SJCRH30 (cell line): ENCODE data around the gene CHRNA9. TPM values are rescaled to one million over a fixed set of nuclear protein-coding genes. Genes with fewer than 3 reads are reported as not detected.

Source experiments
- DNase-seq, 2 experiments: peaks; one replicate each; pipeline ENCODE4 v3.0.0-alpha.2; 2015 to 2020
- H3K27ac ChIP-seq: fragments of 250-450 bp; sonication (Bioruptor Pico); 2 replicates; pipeline ENCODE4 v1.5.1; 2020; ENCODE audit warnings: mild to moderate bottlenecking, moderate library complexity
- H3K27me3 ChIP-seq: fragments of 250-450 bp; sonication (Bioruptor Pico); 2 replicates; pipeline ENCODE4 v1.5.1; 2020; ENCODE audit warnings: mild to moderate bottlenecking, moderate library complexity
- H3K36me3 ChIP-seq: fragments of 250-450 bp; sonication (Bioruptor Pico); 2 replicates; pipeline ENCODE4 v1.5.1; 2020; ENCODE audit warnings: mild to moderate bottlenecking, moderate library complexity
- H3K4me1 ChIP-seq: fragments of 250-450 bp; sonication (Bioruptor Pico); 2 replicates; pipeline ENCODE4 v1.5.1; 2020; ENCODE audit warnings: mild to moderate bottlenecking, moderate library complexity
- H3K4me3 ChIP-seq: fragments of 250-450 bp; sonication (Bioruptor Pico); 2 replicates; pipeline ENCODE4 v1.5.1; 2020; ENCODE audit warnings: mild to moderate bottlenecking, moderate library complexity
- H3K9me3 ChIP-seq: fragments of 250-450 bp; sonication (Bioruptor Pico); replicated peaks from 2 replicates; pipeline ENCODE4 v1.5.1; 2020; ENCODE audit warnings: mild to moderate bottlenecking, moderate library complexity
- total RNA-seq: library from RNA; depleted of rRNA; stranded (reverse); fragments of >200 nt; shearing (Covaris generic); gene quantifications from 2 replicates; pipeline ENCODE4 v1.2.3, GENCODE V29; 2014

Gene CHRNA9
- total RNA-seq, 1 experiment from 2014 or later = 0.08 TPM

- H3K27me3 ChIP-seq = no peaks in the 10 kb centered on the region; the same call in 1 of the 2 replicates
Observed at GRCh38 chr4:40305328-40306170, 29.6 kb upstream of the CHRNA9 start.

GRCh38 chr4:40306226-40306625 lies 28.9 kb upstream of the CHRNA9 start:
- H3K9me3 ChIP-seq = no peaks in the 10 kb centered on the region
- DNase-seq = no peak

More at GRCh38 chr4:40305328-40306170, 29.6 kb upstream of the CHRNA9 start:
- no peak for DNase-seq
- no peak overlapping the region for H3K4me3 ChIP-seq
- no peaks in the 10 kb centered on the region for H3K36me3 ChIP-seq
- H3K27ac ChIP-seq = no peak overlapping the region
- no peaks in the 10 kb centered on the region for H3K9me3 ChIP-seq
- H3K4me1 ChIP-seq = peaks cover 7% of the 10 kb centered on the region; the same call in 1 of the 2 replicates

DNA sequence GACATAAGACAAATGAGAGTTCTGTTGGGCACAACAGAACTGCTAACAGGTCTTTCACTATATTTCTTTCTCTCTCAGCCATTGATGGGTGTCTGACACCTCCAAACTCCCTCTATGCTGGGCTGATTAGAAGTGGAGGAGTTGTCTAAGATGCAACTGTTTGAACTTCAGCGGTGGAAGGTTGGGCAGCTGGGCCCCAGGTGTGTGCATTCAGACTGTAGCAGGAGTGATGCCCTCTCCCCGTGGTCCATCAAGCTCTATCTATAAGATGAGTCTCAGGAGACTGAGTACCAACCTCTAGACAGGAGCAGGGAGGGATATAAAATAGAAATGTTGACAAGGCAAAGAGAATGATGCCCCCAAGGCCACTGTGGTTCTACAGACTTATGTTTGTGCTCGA lies 28.2 kb upstream of the CHRNA9 start:
- Histone ChIP-seq H3K4me3 (no peak overlapping the region), H3K27ac (no peak overlapping the region), H3K36me3 (no peaks in the 10 kb centered on the region), H3K4me1 (peaks cover under 1% of the 10 kb centered on the region; the same call in 1 of the 2 replicates), H3K27me3 (no peaks in the 10 kb centered on the region), H3K9me3 (no peaks in the 10 kb centered on the region)
- DNase-seq = no peak

More at GRCh38 chr4:40306226-40306625, 28.9 kb upstream of the CHRNA9 start:
- Histone ChIP-seq H3K4me3 (no peak overlapping the region), H3K27me3 (no peaks in the 10 kb centered on the region), H3K4me1 (peaks cover 7% of the 10 kb centered on the region; the same call in 1 of the 2 replicates), H3K36me3 (no peaks in the 10 kb centered on the region), H3K27ac (no peak overlapping the region)

DNA sequence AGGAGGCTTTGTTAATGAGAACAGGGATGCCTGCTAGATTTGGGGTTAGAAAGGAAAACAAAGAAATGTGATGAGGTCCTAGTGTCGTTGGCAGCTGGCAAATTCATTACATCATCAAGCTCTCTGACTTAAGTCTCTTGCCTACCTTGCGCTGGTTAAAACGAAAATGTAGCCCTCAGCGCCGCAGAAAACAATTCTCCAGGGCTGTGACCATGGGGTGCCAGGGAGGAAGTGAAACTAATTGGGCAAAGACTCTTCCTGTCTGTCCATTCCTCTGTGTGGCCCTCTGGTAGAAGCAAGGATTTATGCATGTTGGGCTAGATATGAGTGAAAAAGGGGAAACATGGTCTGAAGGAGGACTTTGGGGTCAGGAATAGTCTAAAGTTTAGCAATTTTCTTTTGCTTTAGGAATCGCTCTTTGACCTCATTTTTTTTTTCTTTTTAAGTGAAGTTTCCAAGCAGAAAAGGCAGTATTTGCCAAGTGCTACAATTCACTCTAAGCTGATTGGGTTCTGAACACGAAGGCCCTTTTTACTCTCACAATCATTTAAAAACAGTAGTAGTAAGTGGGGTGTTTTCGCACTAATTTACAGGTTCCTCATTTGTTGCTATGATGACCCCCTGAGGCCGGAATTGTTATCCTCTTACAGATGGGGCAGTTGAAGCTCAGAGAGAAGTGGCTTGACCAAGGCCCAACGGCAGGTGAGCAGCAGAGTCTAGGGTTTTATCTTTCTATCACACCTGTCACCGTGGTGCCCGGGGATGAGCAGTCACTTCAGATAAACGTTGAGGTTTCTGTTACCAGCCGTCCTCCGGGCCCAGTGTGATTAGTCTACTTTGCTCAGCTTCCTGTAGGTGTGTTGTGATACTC lies 27.3 kb upstream of the CHRNA9 start:
- Histone ChIP-seq H3K27me3 (no peaks in the 10 kb centered on the region), H3K4me3 (no peak overlapping the region), H3K36me3 (no peaks in the 10 kb centered on the region), H3K27ac (no peak overlapping the region), H3K9me3 (no peaks in the 10 kb centered on the region), H3K4me1 (no peaks in the 10 kb centered on the region)
- DNase-seq = no peak

DNA sequence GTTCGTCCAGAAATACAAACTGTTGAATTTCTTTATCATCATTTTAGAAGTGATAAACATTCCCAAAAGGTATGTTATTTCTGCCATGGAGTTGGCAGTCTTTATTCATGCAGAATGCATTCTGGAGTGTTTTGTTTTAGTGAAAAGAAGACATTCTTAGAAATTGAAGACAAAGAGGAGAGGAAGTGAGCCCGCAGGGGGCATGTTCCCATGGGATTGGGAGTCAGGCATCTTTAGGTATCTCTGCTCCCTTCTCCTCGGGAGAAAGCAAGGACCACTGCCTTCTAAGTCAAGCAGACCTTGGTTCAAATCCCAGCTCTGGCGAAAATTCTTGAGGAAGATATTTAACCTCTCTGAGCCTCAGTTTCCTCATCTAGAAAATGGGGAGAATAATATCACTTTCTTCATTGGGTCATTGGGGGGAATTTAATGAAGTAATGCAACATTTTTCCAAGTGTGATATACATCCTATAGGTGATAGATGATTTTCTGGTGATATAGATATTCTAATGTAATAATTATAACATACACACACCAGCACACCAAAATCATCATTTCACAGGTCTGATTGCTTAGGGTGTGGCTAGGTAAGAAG lies 26.5 kb upstream of the CHRNA9 start:
- no peak overlapping the region for H3K27ac ChIP-seq
- H3K4me1 ChIP-seq = no peaks in the 10 kb centered on the region
- DNase-seq = no peak
- H3K4me3 ChIP-seq = no peak overlapping the region
- no peaks in the 10 kb centered on the region for H3K9me3 ChIP-seq
- no peaks in the 10 kb centered on the region for H3K27me3 ChIP-seq
- H3K36me3 ChIP-seq = no peaks in the 10 kb centered on the region

- Histone ChIP-seq H3K4me3 (no peak overlapping the region), H3K4me1 (no peaks in the 10 kb centered on the region), H3K27me3 (no peaks in the 10 kb centered on the region), H3K9me3 (no peaks in the 10 kb centered on the region), H3K36me3 (no peaks in the 10 kb centered on the region), H3K27ac (no peak overlapping the region)
- peak; percentile 82 to 92 for DNase-seq
Observed at GRCh38 chr4:40309250-40309774, 25.8 kb upstream of the CHRNA9 start.

DNA sequence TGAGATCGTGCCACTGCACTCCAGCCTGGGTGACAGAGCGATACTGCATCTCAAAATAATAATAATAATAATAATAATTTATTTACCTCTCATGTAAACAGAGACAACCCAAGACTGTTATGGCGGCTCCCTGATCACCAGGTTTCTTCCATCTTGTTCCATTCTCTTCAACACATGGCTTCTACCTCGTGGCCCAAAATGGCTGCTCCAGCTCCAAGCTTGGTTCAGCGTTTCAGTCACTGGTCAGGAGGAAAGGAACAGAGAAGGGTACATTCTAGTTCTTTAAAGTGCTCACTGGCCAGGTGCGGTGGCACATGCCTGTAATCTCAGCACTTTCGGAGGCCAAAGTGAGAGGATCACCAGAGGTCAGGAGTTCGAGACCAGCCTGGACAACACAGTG lies 24.9 kb upstream of the CHRNA9 start:
- DNase-seq = no peak
- H3K27me3 ChIP-seq = no peaks in the 10 kb centered on the region
- H3K4me1 ChIP-seq = no peaks in the 10 kb centered on the region
- H3K9me3 ChIP-seq = no peaks in the 10 kb centered on the region
- H3K36me3 ChIP-seq = no peaks in the 10 kb centered on the region
- H3K27ac ChIP-seq = no peak overlapping the region
- no peak overlapping the region for H3K4me3 ChIP-seq

- H3K27ac ChIP-seq = no peak overlapping the region
- H3K27me3 ChIP-seq = no peaks in the 10 kb centered on the region
- no peaks in the 10 kb centered on the region for H3K9me3 ChIP-seq
- no peaks in the 10 kb centered on the region for H3K4me1 ChIP-seq
- peak in 1 of 2 experiments; percentile 37 for DNase-seq
- H3K36me3 ChIP-seq = no peaks in the 10 kb centered on the region
- H3K4me3 ChIP-seq = no peak overlapping the region
Observed at GRCh38 chr4:40311811-40312346, 23.3 kb upstream of the CHRNA9 start.

DNA sequence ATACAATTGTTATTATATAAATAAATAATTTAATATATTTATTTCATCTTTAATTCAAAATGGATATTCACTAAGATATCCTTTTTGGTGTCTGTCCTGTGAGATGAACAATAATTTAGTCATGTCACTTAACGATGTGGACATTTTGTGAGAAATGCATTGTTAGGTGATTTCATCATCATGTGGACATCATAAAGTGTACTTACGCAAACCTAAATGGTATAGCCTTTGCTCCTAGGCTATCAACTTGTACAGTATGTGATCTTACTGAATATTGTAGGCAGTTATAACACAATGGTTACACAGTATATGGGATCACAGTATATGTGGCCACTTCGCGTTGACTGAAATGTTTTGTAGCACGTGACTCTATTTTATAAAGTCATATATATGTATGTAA lies 20.2 kb upstream of the CHRNA9 start:
- H3K4me3 ChIP-seq = no peak overlapping the region
- no peaks in the 10 kb centered on the region for H3K36me3 ChIP-seq
- H3K27me3 ChIP-seq = no peaks in the 10 kb centered on the region
- H3K27ac ChIP-seq = no peak overlapping the region
- H3K4me1 ChIP-seq = no peaks in the 10 kb centered on the region
- DNase-seq = no peak
- no peaks in the 10 kb centered on the region for H3K9me3 ChIP-seq

DNA sequence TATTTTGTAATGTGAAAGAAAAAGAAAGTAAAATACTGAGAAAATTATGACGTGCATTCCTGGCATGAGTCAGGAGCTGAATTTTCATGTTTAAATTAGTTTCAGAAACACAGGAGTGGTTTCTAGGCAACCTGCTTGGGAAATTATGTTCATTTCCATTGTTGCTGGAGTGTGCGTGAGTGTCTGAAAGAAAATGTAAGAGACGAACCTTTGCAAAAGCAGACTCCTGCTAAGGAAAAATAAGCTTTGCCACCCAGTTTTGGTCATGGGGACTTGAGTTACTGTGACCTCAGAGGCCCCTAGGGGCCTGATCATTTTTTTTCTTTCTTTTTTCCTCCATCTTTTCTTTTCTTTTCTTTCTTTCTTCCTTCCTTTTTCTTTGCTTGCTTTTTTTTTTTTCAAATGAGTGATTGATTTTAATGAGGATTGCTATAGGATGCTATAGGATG lies 18.8 kb upstream of the CHRNA9 start:
- Histone ChIP-seq H3K36me3 (no peaks in the 10 kb centered on the region), H3K9me3 (no peaks in the 10 kb centered on the region), H3K27me3 (no peaks in the 10 kb centered on the region), H3K27ac (no peak overlapping the region), H3K4me3 (no peak overlapping the region), H3K4me1 (peaks cover 2% of the 10 kb centered on the region)
- no peak for DNase-seq

- Histone ChIP-seq H3K4me1 (peaks cover 9% of the 10 kb centered on the region), H3K9me3 (no peaks in the 10 kb centered on the region), H3K27ac (no peak overlapping the region), H3K36me3 (no peaks in the 10 kb centered on the region), H3K27me3 (no peaks in the 10 kb centered on the region), H3K4me3 (peak overlapping the region; percentile 42)
- peak; percentile 47 to 82 for DNase-seq
Observed at GRCh38 chr4:40316782-40317635, 18.1 kb upstream of the CHRNA9 start.

GRCh38 chr4:40317916-40318658 lies 17.0 kb upstream of the CHRNA9 start:
- Histone ChIP-seq H3K27me3 (no peaks in the 10 kb centered on the region), H3K4me3 (no peak overlapping the region), H3K9me3 (no peaks in the 10 kb centered on the region), H3K36me3 (no peaks in the 10 kb centered on the region), H3K4me1 (peaks cover 10% of the 10 kb centered on the region), H3K27ac (no peak overlapping the region)
- no peak for DNase-seq
